ENCODE measurements around the gene SETD3. TPM values are rescaled to one million over a fixed set of nuclear protein-coding genes. Genes with fewer than 3 reads are reported as not detected.

The SETD3 gene
- total and polyA plus RNA-seq, 10 of the 15 experiments (the other 5 are each of a cell fraction or from before 2014, with no cell fraction given), result 11.3 to 44.2 (median 36.5) TPM

- no peak for TF ChIP-seq ZNF274 (IDR thresholded peaks at IDR 0.05; ENCODE audit: insufficient read depth, insufficient read length)
- no peak for TF ChIP-seq EZH2 (IDR thresholded peaks at IDR 0.05; ENCODE audit: borderline replicate concordance, control insufficient read depth, low read depth, low read length)
- TF ChIP-seq PAX5 (IDR thresholded peaks at IDR 0.05; ENCODE audit: borderline replicate concordance, low read depth, low read length), result no peak
- TF ChIP-seq MEF2B (IDR thresholded peaks at IDR 0.05; ENCODE audit: partially characterized antibody, poor library complexity, severe bottlenecking), result no peak
- TF ChIP-seq ATF3 (IDR thresholded peaks at IDR 0.05; ENCODE audit: borderline replicate concordance, extremely low read depth, low read depth, low read length), result no peak
- no peak for TF ChIP-seq GABPA (IDR thresholded peaks at IDR 0.05; ENCODE audit: low read depth)
- no peak for TF ChIP-seq NFXL1 (IDR thresholded peaks at IDR 0.05; ENCODE audit: borderline replicate concordance)
- no peak for TF ChIP-seq CTCF (IDR thresholded peaks at IDR 0.05 in 2 of 3, conservative IDR thresholded peaks at IDR 0.05 in 1 of 3; ENCODE audit: control insufficient read depth in 2 of 3, extremely low read depth in 1 of 3, insufficient read depth in 1 of 3, low read depth in 3 of 3, low read length in 3 of 3)
- no peak for TF ChIP-seq USF2 (IDR thresholded peaks at IDR 0.05; ENCODE audit: borderline replicate concordance, low read depth, low read length)
- no peak for TF ChIP-seq YY1 (IDR thresholded peaks at IDR 0.05; ENCODE audit: low read depth, low read length)
- no peak for TF ChIP-seq BCLAF1 (IDR thresholded peaks at IDR 0.05)
- no peak for TF ChIP-seq REST (IDR thresholded peaks at IDR 0.05; ENCODE audit: low read depth, low read length)
- TF ChIP-seq ZZZ3 (IDR thresholded peaks at IDR 0.05; ENCODE audit: control insufficient read depth, insufficient read length, low read depth), result no peak
- no peak for TF ChIP-seq FOXM1 (IDR thresholded peaks at IDR 0.05; ENCODE audit: low read depth, low read length)
- TF ChIP-seq ELK1 (IDR thresholded peaks at IDR 0.05; ENCODE audit: low read depth, low read length), result no peak
- no peak for TF ChIP-seq SMC3 (IDR thresholded peaks at IDR 0.05; ENCODE audit: borderline replicate concordance, low read length)
- TF ChIP-seq PML (IDR thresholded peaks at IDR 0.05; ENCODE audit: low read length), result no peak
These were observed at the start of gene SETD3 (continued) for GRCh38 chr14:99479906-99480869.

Measured in GM12878 (cell line).